ENCODE data around the gene BARX1.

The BARX1 gene

DNA sequence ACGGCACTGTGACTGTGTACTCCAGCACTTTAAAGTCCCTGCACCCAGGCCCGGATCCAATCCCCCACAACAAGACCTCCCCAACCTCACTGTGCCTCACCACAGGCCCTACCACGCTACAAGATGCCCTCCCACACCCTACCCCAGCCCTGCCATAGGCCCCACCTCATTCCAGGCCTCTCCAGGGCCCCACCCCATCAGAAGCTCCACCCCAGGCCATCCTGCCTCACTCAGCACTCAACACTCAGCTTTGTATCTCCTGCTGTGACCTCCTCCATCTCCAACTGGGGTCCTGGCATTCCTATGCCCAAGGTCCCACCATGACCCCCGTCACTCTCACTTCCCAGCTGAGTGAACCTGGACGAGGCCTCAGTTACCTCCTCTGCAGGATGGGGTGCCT, 38.8 kb downstream of the BARX1 start:
- no peak for DNase-seq

DNA sequence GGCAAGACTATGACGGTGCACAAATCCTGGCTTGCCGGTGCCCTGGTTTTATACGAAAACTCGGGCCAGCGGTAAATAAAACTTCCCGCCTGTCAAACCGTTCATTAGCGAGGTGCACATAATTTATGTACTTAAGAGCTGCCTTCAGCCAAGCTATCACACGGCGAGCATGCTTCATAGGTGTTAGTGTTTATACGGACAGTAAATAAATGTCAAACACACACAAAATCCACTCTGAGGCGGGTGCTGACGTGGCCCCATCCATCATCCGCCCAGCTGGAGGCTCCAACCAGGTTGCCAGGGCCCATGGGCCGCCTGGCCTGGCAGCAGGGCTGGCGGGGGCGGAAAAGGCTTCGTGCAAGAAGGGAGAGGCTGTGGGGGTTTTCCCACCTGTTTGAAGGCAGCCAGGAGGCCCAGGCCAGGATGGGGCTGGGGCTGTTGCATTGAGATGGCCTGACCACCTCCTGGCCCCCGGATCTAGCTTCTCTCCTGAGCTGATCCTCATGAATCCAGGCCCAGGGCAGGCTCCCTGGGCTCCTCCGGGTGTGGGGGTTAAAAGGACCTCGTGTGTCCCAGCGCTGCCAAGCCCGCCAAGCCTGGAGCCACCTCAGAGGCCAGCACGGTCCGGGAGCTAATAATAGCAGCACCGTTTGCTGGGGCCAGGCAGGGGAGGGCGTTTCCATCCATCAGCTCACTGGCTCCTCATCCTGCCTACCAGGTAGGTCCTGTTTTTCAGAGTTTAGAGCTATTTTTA, 43.2 kb downstream of the BARX1 start:
- no peak for DNase-seq

DNA sequence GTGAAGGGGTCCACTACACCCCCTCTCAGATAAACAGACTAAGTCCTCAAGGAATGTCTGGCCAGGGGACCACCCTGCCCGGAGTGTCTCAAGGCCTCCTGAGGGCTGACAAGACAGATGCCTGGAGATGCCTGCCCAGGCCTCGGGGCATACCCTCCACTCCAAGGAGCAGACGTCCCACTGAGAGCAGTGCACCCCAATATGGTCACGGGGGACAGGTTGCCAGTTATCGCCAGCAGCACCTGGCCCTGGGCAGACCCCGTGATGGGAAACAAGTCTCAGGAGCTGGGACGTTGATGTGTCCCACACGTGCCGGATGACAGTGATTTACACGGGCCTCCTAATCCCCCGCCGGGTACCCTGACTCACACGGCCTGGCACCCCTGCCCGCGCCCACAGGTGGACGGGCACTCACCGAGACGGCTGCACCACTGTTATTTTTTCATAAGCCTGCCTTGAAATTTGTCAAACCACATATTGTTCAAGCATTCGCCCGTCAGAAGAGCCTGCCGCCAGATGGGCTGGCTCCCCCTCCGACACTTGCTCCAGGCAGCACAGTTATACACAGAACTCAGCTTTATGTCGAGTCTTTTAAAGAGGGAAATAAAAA, 43.9 kb downstream of the BARX1 start:
- no peak for DNase-seq

DNA sequence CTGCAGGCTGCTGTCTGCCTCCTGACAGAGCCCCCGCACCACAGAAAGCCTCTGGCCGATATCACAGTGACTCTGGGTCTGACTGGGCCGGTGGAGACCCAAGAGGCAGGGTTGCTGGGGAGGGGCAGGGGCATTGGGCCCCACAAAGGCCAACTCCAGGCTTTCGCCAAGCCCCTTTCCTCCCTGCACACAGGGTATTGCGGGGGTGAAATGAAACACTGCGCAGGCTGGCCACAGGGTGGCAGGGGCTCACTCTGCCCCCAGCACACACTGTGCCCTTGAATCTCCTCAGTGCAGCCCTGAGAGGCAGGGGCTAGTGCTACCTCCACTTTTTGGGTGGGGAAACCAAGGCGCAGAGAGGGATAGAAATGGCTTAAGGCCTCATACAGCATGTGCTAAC, 44.6 kb downstream of the BARX1 start:
- no peak for DNase-seq

DNA sequence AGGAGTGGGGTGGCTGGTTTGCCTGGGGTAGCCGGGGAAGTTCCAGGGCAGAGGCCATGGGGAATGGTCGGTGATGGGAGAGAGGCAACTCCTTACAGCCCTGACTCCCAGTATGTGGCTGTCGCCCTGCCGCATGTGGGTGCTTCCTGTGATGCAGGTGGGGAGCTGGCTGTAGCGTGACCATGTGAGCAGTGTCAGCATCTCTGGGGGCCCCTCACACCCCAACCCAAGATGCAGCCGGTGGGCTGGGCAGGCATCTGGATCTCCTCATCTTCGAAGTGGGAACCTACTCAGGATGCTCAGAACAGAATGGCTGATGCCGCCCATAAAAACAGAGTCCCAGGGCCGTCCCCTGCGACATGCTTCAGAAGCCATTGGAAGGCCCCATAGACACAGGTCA, 45.0 kb downstream of the BARX1 start:
- no peak for DNase-seq

DNA sequence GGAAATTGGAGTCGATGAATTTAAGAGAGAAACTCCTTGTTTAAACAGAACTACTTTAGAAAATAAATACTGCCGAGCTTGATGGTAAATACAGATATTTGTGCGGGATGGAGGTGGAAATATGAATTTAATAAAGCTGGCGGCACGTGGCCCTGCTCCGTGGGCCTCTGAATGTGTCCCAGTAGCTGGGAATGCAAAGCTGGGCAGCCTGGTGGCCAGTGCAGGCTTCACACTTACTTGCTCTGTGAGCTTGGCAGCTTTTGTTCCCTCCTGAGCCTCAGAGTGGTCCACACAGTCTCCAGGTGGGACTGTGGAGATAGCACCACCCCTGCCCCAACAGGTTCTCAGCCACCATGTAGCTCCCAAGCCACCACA, 45.9 kb downstream of the BARX1 start:
- DNase-seq, result no peak

DNA sequence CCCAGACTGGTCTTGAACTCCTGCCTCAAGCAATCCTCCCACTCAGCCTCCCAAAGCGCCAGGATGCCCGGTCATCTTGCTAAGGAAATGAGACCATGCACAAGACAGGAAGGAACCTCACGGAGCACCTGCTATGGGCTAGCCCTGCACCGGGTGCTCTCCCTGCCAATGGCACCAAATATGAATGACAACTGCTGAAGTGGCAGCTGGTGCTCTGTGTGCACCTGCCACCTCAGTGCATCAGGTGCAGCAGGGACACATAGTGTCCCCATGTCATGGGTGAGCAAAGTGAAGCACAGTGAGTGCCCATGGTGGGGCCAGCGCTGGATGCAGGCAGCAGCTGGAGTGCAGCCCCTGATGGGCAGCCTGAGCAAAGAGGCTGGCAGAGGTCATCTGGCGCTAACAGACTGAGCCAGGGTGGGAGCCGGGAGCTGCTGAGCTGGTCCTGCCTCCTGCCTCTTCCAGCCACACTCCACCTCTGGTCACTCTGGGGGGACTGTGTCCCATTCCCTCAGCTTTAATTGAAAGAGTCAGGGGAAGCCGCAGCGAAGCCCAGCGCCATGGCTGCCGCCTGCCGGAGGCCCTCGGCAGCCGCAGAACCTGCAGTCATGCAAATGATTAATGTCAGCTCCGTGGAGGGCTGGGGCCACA, 46.4 kb downstream of the BARX1 start:
- DNase-seq, result peak; percentile 17

DNA sequence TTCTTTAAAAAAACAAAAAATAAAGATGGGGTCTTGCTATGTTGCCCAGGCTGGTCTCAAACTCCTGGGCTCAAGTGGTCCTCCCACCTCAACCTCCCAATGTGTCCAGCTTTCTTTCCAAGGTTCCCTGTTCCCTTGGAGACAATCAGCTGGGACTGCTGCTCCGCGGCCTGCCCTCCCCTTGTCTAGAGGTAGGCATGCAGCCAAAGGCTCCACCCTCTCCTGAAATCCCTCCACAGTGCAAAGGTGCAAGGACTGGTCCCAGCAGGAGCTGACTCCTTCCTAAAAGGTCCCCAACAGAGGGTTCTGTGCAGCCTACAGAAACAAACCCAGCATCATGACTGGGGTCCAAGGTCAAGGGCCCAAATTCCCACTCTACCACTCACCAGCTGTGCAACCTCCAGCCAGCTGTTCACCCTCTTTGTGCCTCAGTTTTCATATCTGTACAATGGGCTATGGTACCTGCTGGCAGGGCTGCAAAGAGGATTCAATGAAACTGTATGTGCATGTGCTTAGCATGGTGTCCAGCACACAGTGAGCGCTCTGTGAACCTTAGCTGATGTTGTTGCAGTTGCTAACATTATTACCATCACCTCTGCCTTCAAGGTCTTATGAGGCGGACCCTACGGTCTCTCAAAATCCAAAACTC, 47.5 kb downstream of the BARX1 start:
- no peak for DNase-seq

DNA sequence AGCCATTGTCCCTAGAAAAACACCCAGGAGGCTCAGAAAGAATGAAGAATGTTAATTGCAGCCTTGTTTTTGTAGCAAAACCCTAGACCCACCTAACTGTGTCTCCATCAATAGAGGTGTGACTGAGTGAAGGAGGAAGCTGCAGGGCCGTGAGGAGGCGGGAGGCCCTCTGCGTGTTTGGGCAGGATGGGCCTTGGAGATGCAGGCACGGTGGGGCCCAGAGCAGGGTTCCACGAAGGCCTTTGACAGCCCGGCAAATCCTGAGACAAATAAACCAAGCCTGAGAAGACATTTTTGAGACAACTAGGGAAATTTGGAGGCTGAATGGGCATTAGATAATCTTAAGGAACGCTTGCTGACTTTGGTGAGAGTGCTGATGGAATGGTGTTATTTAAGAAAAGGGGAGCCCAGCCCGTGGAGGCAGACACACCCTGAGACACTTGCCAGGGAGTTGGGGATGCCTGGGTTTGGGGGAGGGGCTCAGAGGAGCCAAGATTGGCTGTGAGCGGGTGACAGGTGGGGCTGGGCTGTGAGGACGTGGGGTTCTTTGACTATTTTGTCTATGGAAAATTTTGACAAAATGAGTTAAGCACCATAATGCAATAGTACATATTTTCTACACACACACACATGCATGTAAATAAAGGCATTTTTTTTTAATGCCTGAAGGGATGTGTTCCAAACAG, 48.8 kb downstream of the BARX1 start:
- DNase-seq, result no peak

DNA sequence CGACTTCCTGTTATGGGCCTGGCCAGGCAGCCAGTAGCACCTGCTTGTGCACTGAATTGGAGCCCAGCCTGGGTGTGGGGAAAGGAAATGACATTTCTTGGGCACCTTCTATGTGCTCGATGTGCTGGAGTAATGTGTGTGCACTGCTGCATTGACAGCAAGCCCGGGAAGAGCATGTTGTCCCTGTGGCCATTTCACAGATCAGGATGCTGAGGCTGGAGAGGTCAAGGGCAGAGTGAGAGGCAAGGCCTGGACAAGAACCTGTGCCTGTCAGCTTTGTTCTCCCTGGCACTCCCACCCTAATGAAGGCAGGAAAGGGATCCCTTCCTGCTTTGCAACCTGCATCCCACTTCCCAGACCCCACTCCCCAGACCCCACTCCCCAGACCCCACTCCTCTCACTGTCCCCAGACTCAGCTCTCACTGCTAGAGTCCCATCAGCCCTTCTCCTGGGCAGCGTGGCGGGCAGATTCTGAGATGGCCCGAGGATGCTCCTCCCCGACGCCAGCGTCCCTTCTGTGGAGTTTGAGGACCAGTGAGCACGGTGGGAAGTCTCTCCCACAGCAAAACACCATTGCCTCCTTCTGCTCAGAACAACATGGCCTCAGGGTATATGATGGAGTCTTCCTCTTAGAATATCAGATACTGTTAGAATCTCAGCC, 49.6 kb downstream of the BARX1 start:
- no peak for DNase-seq

DNA sequence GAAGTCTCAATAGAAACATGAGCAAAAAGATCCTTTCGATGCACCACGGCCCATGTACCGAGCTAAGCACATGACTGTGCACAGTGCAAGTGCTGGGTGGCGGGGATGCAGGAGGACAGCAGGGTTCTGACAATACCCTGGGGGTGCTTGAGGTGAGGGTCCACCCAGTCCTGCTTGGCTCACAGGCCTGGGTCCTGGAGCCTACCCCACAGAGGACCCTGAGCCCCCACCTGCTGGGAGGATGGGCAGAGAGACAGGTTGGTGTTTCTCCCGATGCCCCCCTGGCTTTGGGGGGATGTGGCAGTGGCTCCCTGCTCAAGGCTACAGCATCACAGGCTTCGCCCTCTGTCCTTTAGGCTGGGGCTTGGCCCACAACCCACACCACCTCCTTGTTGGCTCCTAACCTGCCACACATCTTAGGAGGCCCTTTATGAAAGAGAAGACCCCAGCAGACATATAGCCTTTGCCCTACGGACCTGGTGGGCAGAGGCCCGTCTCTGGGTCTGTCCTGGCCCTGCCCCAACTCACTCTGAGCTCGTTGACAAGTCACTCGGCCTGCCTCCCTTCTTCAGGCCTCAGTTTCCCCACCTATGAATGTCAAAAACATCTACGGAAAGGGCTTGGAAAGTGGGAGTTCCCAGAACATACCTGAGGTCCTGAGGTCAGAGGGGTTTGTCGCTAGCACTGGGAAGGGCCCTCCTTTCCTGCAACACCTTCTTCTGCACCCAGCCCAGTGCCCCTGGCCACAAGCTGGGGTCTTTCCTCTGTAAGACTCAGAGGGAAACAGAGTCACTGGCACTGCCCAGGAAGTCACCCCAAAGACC, 50.3 kb downstream of the BARX1 start:
- no peak for DNase-seq

DNA sequence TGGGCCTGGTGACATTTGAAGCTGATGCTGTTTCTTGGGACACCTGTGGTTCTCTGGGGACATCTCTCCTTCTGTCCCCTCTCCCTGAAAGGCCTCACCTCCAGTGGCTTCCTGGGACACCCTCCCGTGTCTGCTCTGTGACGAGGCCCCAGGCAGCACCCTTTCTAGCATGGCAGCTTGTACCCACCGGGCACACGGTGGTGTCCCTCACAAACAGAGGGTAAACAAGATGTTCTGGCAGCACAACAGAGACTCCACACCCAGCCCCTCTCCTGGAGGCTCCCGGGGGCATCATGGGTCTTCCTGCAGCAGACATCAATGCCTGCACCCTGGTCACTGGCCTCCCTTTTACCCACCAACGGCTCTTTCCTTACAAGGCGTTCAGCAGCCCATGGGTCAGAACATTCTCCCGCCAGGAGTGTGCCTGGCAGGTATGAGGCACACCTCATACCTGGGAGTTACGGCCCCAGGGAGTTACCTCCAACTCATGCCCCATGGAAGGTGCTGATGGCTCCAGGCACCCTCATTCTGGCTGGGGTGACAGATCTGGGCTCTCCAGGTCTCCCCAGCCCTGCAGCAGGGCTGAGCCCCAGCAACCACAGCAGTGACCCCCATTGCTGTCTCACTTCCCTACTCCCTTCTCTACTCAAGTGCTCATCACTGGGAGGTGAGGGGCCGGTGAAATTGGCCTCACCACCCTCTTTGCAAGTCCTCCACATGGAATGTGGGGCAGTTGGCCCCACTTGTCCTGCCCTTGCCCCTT, 51.1 kb downstream of the BARX1 start:
- DNase-seq, result no peak

DNA sequence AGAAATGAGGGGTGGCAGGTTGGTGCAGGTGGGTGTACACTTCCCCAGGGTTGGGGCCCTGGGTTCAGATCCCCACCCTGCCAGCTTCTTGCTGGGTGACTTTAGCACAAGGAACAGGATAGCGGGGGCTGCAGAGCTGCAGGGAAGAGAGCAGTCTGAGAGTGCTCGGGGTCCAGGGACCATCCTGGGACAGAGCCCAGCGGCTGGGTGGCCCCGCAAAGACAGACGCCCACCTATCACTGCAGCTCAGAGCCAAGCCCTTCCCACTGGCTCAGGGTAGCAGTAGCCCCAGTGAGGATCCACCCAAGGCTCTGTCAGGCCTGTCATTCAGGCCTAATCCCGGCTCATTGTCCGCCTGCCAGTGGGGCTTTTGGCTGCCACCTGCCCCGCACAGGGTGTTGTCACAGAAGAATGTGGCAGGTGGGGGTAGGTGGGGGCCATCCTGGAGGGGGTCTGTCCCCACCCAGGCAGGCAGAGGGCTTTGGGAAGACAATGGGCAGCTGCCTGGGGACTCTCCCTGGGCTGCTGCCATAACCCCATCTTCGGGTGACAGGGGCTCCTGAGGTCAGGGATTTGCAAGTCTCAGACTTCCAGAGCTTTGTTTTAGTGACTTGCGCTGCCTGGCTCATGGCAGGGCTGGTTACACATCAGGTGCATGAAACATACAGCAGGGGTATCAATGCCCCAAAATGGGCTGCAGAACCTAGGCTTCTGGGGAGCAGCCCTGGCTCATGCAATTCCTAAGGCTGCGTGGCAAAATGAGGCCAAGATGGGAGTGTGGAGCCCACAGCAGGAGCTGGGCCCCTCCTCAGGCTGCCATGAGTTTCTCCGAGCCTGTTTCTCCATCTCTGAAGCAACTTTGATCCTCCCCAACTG, 52.1 kb downstream of the BARX1 start:
- no peak for DNase-seq

DNA sequence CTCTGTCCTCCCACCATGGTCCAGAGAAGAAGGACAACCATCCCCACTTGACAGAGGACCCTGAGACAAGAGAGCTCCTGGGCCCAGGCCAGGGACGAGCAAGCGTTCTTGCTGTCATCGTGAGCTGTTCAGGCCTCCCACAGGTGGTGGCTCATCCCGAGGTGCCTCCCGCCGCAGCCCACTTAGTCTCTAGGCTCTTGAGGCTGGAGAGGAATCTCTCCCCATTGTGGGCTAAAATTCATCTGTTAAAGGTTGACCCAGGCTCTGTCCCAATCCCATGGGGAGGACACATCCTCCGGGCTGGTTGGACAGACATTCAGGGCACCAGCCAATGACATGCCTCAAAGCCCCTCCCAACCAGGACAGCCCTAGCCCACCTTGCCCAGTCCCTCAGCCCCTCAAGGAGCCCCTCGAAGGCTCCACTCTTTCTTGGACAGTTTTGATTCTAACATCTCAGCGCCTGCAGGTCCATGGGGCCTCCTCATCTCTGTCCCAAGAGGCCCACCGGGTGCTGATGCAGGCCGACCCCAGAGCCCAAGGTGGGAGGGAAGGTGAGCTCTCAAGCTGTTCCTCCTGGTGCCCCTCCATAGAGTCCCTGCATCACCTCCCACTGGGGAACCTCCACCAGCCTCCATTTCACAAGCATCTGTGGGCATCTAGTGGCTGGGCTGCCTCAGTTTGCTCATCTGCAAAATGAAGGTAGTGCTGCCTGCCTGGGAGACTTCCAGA, 52.9 kb downstream of the BARX1 start:
- no peak for DNase-seq
